GM21360 (cell line): ENCODE measurements around the gene FSD2.
"Not testable (repeated sequence)": the region's sequence is repeated elsewhere in the genome, so short reads cannot be mapped to it uniquely, and the experiment has no call there.

ENCODE experiments used
- ATAC-seq: cut with Tn5 transposase; IDR thresholded peaks from one replicate; pipeline ENCODE4 v1.9.1; 2021; ENCODE audit warnings: mild to moderate bottlenecking, moderate library complexity; ENCODE audit not compliant: unreplicated experiment

Gene FSD2

DNA sequence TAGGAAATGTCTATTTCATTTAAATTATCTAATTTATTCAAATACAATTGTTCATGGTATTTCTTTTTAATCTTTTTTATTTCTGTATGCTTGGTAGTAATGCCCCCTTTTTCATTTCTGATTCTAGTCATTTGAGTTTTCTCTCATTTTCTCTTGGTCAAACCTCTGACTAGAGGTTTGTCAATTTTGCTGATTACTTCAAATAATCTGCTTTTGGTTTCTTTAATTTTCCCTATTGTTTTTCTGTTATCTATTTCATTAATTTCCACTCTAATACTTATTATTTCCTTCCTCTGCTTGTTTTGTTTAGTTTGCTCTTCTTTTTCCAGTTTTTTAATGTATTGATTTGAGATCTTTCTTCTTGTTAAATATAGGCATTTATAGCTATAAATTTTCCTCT, 12.1 kb downstream of the FSD2 start:
- no peak for ATAC-seq

- no peak for ATAC-seq
Measured at GRCh38 chr15:82792068-82792467, 13.8 kb downstream of the FSD2 start.

- ATAC-seq = no peak
Measured at GRCh38 chr15:82790321-82790720, 15.5 kb downstream of the FSD2 start.

- no peak for ATAC-seq
Measured at GRCh38 chr15:82789491-82789890, 16.4 kb downstream of the FSD2 start.

- no peak for ATAC-seq
Measured at GRCh38 chr15:82788496-82788895, 17.4 kb downstream of the FSD2 start.

- no peak for ATAC-seq
Measured at GRCh38 chr15:82781349-82781748, 24.5 kb downstream of the FSD2 start.

GRCh38 chr15:82778755-82779154, 27.1 kb downstream of the FSD2 start:
- no peak for ATAC-seq

DNA sequence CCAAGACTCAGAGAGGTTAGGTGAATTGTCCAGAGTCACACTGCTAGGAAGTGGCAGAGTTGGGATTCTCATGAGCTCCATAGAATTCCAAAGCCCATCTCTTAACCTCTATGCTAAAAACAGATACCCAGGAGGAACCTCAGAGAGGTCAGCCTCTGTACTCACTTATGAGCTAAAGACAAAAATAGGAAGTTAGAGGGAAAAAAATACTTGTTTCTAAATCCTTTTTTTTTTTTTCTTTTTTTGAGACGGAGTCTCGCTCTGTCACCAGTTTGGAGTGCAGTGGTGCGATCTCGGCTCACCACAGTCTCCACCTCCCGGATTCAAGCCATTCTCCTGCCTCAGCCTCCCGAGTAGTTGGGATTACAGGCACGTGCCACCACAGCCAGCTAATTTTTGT, 31.4 kb downstream of the FSD2 start:
- no peak for ATAC-seq

DNA sequence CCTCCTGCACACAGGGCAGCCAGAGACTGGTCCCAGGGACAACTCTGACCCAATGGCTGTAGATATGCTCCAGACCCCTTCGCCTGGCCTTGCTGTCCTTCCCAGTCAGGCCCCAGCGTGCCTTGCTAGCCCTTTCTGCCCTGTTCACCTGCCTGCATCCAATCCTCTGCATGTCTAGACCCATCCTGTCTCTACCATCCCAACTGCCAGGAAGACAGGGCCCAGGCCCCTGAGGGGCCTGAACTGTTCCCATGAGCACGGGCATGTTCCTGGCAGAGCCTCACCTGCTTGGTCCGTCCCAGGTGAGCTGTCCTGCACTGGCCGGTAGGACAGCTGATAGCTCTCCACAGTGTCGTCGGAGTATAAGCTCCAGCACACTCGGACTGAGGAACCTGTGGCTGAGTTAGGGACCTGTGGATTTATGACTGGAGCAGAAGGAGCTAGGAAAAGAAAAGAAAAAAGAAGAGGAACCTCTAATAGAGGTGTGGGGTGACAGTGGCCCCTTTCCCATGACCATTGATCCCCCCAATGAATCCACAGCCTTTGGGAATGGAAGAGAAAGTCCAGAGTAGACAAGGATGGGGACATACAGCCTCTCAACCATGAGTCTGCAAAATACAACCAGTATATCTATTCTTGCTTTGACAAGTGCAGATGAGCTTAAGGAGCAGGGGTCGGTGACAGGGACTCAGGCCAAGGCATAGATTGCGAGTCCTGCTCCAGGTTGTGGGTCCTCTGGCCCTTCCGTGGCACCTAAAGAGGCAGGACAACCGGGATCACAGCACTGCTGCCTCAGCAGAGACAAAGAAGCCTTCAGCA, 33.9 kb downstream of the FSD2 start:
- ATAC-seq = no peak

GRCh38 chr15:82768414-82769054, 37.3 kb downstream of the FSD2 start:
- ATAC-seq = no peak

- ATAC-seq = no peak
Measured at GRCh38 chr15:82767163-82767829, 38.6 kb downstream of the FSD2 start.

DNA sequence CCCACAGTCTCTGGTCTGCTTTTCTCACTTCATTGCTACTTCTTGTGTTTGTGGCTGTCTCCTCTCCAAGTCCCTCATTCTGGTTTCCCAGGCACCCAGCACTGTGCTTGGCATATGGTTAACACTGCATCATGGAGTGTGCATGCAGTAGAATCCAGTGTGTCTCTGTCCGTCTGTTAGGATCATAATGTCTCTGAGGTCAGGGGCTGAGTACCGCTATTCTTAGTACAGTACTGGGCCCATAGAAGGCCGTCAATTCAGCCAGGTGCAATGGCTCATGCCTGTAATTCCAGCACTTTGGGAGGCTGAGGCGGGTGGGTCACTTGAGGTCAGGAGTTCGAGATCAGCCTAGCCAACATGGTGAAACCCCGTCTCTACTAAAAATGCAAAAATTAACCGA, 39.7 kb downstream of the FSD2 start:
- not testable (repeated sequence) for ATAC-seq

DNA sequence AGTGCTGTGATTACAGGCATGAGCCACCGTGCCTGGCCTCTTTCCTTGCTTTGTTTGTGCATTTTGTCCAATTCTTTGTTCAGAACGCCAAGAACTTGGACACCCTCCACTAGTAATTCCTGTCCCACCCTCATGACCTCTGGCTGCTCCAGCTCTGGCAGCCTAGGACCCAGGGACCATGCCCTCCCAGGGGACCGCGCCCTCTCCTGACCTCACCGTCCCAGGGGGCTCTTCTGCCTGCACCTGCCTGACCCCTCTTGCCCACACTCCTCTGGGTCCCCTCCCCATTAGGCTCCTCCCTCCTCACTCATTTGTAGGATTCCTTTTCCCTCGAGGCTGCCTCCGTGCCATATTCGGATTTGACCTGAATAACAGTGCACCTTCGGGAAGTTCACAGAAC, 41.1 kb downstream of the FSD2 start:
- ATAC-seq = no peak

DNA sequence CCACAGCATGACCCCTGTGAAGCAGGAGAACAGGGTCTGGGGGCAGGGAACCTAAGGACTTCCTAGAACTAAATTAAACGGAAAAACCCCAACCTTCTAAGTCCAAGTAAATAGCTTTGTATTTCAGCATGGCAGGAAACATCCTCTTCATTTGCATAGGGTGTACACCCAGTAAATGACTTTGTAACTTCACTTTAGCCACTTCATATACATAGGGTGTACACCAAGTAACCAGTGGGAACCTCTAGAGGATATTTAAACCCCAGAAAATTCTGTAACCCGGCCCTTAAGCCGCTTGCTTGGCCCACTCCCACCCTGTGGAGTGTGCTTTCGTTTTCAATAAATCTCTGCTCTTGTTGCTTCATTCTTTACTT, 41.8 kb downstream of the FSD2 start:
- ATAC-seq = no peak

DNA sequence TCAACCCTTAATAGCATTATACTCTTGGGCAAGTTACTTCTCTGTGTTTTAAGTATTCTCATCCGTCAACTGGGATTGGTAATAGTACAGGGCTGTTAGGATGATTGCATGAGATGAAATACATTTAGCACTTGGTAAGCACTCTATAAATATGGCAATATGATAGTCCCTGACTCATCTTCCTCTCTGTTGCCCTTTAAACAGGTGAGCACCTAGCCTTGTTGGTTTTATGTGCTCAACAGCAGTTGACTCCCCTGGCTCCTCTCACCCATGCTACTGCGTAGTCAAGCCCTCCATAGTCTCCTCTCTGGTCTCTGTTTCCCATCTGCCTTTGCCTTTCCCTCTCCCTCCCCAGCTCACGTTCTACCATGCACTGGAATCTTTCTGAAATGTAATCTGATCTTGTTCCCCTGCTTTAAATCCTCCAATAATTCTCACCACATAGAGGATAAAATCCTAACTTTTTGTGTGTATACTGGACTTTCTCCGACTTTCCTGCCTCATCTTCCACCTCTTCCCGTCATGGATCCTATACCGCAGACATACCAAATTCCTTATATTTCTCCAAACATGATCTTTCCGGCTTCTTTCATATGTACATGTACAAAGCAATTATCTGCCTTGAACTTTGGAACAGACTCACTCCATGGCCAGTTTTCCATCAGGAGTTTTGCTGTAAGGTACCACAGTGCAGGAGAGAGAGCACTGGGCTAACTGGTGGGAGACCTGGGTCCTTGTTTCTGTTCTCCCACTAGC, 42.3 kb downstream of the FSD2 start:
- ATAC-seq = no peak

DNA sequence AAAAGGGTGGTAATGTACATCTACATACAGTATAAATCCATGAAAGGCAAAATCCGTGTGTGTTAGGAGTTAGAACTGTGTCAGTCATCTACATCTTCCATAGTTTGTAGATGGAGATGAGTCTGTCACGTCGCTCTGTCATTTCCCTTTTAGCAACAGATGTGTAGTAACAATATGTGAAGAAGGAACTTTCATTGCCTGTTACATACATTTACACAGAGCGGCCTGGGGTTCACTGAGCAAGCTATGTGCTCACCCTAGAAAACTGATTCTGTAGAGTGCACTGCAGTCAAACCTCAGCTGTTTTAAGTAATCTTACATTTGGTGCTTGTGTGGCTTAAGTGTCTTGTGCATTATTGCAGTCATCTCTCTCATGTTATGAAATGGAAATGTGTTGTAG, 54.6 kb downstream of the FSD2 start:
- no peak for ATAC-seq

- ATAC-seq = peak; percentile 34
Measured at GRCh38 chr15:82750831-82751180, 55.1 kb downstream of the FSD2 start.

GRCh38 chr15:82749951-82750830, 55.7 kb downstream of the FSD2 start:
- ATAC-seq = peak; percentile 82

- no peak for ATAC-seq
Measured at GRCh38 chr15:82748315-82748714, 57.6 kb downstream of the FSD2 start.

GRCh38 chr15:82743810-82744209, 62.1 kb downstream of the FSD2 start:
- ATAC-seq = no peak
